HG03521 (cell line): ENCODE results near the gene PLIN5.

Source experiments
- ATAC-seq: cut with Tn5 transposase; IDR thresholded peaks from one replicate; pipeline ENCODE4 v1.9.1; 2021; ENCODE audit warnings: mild to moderate bottlenecking, moderate library complexity; ENCODE audit not compliant: unreplicated experiment

Gene PLIN5, protein sequence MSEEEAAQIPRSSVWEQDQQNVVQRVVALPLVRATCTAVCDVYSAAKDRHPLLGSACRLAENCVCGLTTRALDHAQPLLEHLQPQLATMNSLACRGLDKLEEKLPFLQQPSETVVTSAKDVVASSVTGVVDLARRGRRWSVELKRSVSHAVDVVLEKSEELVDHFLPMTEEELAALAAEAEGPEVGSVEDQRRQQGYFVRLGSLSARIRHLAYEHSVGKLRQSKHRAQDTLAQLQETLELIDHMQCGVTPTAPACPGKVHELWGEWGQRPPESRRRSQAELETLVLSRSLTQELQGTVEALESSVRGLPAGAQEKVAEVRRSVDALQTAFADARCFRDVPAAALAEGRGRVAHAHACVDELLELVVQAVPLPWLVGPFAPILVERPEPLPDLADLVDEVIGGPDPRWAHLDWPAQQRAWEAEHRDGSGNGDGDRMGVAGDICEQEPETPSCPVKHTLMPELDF

DNA sequence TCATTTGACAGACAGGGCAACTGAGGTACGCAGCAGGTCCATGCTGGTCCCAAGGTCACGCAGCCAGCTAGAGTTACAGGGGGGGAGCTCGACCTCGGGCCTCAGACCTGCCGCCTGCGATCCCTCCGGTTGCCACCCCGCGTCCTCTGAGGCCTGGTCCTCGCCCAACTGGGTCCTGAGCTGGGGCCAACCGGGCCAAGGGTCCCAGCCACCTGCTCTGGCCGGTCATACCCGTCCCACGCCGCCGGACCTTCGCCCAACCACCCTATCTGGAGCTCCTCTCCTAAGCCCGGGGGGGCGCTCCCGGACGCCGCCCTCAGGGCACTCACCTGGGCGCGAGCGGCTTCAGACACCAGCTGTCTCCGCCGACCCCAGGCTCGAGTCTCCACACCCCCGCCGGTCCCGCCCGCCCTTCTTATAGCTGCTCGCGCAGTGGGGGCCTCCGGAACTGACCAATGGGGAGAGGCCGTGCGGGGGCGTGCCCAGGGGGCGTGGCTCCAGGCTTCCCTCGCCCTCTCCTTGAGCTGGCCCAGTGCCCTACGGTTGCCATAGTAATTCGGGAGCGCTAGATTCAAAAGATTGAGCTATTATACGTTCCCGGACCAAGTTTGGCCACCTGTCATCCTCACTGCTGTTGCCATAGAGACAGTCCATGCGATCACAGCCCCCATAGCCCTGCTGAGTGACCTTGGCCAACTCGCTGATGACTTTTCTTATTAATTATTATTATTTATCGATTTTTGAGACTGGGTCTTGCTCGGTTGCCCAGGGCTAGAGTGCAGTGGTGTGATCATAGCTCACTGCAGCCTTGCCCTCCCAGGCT, at the start of gene PLIN5:
TSS of gene PLIN5 (minus strand) at position 389 of the 823 bp plus-strand sequence. CDS start 1,150 bp downstream, outside the sequence.
- no peak for ATAC-seq

DNA sequence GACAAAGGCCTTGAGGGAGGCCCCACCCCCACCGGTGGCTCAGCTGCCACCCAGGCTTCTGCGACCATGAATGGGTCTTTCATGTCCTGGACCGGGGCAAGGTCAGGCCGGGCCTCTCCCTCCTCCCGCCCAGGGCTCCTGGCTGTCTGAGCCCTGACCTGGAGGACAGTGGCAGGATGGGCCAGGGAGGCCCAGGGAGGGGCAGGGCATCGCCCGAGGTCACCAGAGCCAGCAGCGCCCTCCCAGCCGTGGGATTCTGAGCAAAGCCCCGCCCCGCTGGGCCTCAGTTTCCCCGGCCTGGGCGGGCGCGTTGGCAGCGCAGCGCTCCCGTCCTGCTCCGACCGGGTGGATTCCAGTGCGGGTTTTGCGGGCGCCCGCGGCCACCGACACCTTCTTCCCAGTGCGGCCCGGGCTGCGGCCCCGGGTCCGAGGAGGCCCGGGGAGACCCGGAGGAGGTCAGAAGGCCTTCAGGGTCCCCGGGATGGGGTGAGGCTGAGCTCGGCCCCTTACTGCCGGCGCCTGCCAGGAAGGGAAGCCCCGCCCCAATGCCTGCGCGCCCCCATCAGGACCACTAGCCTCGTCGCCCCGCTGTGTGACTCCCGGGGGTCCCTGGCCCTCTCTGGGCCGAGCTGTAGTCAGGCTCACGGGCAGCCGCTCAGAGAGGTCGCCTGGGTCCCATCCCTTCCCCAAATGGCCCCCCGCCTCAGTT, 49.1 kb upstream of the PLIN5 start:
- no peak for ATAC-seq

DNA sequence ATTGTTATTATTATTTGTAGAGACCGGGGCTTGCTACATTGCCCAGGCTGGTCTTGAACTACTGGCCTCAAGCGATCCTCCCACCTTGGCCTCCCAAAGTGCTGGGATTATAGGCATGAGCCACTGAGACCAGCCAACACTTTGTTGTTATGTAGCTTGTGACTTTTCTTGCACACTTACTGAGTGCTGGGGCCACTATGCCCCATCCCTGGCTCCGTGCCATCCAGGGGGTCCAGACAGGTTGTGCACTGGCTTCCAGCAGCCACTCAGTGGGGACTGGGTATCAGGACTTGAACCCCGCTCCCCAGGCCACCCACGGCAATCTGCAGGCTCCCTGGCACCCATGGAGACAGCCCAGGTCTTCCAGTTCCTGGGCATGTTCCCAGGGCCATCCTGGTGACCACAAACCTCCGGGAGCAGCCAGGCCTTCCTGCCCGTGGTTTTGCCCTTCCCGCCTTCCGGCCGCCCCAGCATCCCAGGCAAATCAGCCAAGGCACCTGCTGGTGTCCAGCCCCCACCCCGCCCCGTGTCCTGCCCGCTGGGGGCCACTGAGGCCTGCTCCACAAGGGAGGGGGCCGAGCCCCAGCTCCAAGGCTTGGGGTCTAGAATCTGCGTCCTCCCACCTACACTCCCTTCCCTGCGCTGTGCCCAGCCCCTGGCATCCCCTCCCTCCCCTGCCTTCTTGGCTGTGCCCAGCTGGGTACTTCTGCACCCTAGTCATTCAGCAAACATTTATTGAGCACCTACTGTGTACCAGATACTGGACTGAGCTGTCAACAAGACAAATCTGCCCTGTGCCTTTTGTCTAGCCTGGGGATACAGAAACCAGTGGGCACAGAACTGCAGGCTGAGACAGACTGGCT, 48.2 kb upstream of the PLIN5 start:
- no peak for ATAC-seq

DNA sequence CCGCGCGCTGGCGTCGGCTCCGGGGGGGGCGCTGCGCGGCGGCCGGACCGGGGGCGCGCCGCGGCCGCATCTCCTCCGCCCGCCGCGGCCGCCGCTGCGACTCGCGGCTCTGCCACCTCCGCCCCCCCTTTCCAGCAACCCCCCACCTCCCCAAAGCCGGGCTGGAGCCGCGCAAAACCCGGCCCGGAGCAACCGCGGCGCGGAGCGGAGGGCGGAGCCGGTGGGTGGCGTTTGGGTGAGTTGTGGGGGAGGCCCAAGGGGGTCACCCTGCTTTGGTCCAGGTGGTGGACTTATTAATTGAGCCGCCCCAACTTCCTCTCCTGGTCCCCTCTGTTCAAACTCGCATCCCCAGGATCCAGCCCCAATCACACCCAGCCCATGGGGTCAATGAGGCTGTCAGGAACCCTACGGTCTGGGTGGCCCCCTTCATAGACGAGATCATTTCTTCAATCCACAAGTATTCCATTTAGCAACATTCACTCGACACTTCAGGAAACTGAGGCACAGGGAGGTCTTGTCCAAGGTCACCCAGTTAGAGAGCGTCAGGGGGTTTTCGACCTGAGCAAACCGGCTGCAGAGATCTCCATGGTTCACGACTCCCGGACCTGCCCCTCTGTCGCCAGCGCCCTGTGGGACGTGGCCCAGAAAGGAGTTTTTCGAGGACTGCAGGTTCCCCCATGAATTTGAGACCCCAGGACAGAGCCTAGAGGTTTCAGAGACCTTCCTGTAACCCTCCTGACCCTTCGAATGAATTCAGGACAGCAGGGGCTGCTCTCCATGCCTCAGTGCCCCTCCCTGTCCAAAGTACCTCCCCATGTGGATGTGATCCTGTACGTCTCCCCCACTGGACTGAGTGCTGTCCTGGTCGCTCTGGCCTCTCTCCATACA, 46.9 kb upstream of the PLIN5 start:
- no peak for ATAC-seq

DNA sequence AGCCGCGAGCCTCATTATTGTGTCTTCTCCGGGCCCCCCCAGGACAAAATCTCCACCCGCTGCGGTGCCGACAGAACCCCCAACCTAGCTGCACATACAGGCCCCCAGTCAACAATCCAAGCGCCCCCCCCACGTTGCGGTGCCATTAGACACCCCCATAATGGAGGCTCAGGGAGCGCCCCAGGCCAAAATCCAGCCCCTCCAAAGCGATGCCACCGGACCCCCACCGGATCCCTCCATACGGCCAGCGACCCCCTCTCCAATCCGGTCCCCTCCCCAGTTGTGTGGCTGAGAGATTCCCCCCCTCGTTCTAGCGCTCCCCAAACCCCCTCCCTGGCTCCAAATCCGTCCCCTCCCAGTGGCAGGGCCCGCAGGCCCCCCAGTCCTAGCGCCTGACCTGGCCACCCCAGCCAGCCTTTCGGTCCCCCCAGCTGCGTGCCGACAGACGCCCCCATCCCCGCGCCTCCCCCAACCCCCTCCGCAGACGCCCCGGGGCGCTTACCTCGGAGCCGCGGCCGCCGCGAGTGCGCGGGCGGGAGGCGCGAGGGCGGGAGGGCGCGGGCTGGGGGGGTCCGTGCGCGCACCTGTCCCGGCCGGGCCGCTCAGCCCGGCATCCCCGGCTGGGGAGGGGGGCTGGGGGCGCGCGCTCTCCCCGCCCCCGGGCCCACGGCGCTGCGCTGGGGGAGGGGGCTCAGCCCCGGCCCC, 46.1 kb upstream of the PLIN5 start:
- no peak for ATAC-seq

DNA sequence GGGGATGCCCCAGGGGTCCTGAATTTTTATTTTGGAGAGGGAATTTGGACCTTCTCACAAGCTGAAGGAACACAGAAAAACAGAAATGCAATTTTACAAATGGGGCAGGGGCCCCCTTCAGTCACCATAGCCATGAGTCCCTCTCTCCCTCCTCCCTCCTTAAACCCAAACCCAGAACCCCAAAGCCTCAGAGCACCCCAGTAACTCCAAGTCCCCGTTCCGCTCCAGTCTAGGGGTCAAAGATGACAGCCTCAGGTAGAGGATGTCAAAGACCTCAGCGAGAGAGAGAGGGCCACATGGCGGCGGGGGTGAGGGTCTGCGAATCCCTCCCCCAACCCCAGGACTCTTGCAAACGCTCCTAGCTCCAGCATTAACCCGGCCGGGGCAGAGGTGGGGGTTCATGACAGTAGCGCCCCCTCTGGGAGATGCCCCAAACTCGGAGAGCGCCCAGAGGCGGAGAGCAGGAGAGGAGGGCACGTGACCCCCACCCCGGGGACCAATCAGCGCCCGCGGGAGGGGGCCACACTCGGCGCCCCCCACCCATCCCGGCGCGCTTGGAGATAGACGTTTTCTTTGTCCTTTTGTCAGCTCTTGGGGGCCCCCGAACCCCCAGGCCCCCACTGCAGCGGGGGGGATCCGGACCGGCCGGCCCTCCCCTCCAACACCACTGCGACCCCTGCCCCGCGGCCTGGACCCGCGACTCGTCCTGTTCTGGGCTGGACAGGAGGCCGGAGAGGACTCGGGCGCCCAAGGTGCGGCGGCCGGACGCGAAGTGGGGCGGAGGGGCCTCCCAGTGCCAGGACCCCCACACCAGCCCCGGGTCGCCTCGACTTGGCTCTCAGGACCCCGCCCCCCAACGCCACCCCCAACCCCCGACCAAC, 45.2 kb upstream of the PLIN5 start:
- no peak for ATAC-seq

DNA sequence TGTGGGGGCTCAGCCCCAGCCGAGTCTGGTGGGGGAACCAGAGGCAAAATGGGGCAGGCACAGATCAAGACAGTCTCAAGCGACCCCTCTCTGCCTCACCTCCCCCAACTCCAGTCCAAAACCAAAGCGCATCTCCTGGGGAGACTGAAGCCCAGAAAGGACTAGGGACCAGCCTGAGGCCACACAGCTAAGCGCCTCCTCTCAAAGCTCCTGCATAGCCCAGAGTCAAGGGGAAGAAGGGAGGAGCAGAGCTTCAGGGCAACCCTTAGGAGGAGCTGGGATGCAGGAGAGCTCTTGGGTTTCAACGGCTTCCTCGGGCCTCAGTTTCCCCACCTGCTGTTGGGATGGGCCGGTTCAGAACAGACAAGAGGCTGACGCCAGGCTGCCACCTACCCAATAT, 44.4 kb upstream of the PLIN5 start:
- ATAC-seq, result no peak

DNA sequence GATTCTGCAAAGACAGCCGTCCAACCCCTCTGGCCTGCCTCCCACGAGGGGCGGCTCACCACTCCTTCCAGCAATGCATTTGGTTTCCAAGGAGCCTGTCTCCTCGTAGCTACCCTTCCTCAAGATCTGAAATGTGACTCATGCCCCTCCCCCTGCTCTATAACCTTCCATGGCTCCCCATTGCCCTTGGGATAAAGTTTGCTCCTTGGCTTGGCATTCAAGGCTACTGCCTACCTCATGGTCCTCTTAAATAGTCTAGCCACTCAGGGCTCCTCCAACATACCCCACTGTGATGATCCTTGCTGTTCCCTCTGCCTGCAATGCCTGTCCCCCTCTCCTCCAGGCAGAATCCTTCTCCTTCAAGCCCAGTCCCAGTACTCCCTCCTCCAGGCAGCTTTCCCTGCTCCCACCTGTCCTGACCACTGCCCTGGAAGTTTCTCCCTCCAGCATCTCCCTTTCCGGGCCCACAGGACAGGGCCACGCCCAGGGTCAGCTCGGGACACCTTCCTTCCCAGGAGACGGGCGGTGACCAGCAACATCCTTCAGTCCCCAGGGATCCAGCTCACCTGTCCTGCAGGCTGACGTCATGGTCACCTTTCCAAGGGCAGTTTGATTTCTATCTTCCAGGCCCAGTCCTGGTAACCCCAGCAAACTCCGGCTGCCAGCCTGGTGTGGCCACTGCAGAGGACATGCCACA, 43.7 kb upstream of the PLIN5 start:
- no peak for ATAC-seq

DNA sequence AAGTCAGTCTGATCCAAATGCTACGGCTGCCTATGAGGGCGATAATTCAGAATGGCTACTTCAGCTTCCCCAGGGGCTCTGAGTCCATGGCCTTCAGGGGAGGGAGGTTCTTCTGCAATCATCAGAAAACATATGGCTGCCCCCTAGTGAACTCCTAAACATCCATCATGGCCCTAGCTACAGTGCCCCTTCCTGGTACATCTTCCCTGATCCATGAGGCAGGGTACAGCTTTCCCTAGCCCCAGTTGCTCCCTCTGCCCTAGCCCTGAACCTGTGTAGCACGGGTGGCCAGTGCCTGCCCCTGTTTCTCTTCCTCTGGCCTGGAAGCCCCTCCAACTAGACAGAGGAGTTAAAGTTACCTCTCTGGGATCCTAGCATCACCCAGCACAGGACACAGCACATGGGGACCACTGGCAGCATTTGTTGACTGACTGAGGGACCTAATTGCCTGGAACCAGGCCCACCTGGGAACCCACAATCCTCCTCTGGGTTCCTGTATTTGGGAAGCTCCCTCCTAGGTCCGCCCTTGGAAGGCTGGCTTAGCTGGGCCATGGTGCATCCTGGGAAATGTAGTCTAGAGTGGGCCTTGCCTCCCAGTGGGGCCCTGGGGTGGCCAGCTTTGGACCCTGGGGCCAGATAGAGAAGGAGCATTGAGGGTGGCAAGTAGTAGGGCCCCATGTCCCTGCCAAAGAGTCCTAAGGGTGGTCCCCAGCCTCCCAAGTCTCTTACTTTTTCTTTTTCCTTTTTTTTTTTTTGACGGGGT, 42.2 kb upstream of the PLIN5 start:
- ATAC-seq, result no peak

DNA sequence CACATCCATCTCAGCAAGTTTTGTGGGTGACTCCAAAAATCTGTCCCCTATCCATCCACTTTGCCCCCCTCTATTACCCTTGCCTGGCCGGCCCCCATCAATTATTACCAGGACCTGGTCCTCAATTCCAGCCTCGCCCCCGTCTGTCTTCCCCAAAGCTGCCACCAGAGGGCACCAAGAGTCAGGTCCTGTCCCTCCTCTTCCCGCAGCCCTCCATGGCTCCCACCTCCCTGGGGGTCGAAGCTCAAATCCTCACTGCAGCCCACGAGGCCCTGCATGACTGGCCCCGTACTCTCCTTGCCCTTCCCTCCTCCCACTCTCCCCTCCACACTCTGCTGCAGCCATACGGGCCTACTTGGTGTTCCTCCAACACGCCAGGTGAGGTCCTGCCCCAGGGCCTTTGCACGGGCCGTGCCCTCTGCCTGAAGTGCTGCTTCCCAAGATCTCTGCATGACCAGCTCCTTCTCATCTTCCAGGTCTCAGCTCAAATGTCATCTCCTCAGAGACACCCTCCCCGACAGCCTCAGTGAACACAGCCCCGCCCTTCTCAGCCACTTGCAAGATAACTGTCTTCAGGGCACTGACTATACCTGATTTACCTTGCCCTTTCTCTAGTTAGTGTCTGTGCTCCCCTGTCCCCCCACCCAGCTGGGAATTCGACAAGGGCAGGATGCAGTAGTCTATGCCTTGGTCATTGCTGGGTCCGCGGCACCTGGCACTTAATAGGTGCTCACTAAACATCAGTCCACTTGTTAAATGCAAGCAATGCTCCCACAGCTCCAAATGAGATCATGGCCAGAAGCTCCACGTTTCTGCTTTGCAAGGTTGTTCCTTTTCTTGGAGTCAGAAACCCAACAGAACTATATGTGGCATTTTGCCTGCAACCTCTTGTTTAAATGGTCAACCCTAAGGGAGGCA, 41.3 kb upstream of the PLIN5 start:
- no peak for ATAC-seq

DNA sequence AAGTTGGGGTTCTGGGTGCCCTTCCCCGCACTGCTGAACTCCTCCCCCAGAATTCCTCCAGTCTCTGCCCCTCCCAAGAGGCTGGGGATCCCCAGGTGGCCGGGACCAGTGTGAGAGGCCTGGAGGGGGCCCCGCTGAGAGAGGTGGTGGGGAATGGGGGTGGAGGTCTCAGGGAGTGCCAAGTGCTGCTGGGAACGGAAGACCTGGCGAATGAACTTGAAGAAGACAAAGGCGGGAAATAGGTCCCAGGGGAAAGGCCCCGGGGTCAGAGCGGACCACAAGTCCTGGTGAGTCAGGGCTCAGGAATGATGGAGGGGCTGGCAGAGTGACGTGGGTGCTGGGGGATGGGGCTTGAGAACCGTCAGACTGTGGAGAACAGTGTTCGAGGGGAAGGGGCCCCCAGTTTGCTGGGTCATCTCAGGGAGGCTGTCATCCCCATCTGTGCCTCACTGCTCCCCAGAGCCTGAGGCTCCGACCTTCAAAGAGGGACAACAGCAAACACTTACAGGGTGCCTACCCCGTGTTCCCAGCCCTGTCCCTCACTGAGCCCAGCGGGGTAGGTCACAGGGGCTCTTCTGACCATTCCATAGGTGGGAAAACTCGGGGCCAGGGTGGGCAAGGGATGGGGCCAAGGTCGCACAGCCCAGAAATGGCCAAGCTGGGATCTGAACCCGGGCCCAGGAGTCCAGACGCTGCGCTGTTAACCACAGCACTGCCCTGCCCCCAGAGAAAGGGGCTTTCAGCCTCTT, 40.4 kb upstream of the PLIN5 start:
- ATAC-seq, result no peak

DNA sequence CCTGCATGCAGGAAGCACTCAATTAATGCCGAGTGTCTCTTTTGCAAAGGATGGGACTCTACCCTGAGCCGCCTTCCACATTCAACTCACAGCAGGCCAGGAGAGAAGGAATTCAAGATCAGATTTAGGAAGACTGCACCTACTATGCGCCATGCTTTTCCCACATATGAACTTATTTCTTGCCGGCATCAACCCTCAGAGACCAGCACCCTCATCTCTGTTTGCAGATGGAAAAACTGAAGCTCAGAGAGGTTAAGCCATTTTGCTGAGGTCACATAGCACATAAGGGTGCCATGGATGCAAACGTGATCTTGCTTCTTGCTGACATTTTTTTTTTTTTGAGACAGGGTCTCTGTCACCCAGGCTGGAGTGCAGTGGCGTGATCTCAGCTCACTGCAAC, 38.7 kb upstream of the PLIN5 start:
- no peak for ATAC-seq

DNA sequence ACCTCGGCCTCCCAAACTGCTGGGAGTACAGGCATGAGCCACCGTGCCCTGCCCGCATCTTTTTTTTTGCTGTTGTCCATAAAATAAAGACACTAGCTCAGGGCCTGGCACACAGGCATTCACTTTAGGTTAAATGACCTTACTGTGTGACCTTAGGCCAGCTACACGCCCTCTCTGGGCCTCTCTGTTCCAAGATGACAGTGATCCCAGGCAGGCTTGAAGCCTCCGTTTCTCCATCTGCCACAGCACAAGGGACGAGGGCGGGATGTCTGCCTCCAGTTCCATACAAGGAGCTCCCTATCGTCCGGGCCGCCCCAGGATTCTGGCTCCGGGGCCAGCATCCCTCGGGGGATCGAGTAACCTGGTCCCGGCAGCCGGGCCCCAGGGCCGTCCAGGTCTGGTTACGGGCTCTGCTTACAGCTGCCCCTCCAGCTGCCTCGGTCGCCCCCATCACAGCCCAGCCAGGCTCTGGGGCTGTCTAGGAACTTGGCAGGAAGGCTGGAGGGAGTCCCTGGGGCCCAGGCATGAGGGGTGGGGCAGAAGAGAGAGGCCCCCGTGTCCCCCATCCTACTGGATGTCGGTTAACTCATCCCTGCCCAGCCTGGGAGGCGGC, 36.4 kb upstream of the PLIN5 start:
- no peak for ATAC-seq

DNA sequence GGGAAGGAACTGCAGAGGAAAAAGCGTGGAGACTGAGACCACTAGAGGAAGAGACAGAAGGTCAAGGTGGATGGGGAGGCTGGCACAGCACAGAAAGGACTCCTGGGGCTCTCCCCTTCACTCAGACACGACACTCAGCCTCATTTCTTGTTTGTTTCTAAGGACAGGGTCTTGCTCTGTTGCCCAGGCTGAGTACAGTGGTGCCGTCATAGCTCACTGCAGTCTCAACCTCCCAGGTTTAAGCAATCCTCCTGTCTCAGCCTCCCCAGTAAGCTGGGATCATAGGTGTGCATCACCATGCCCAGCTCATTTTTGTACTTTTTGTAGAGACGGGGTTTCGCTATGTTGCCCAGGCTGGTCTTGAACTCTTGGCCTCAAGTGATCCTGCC, 35.9 kb upstream of the PLIN5 start:
- ATAC-seq, result no peak
